HEK293T (cell line): ENCODE measurements around the gene NPHP3.
A peak's percentile ranks its signal among the peaks of the same experiment; 100 is the strongest.
"Not testable (repeated sequence)": the region's sequence is repeated elsewhere in the genome, so short reads cannot be mapped to it uniquely, and the experiment has no call there.

Experiments used
- CTCF ChIA-PET: fragments of 350-600 bp; formaldehyde crosslinking; extraction: SDS; loops from one replicate; lab custom pipeline; 2021; ENCODE audit warnings: antibody characterized with exemption, inconsistent platforms; lab: Yijun Ruan, JAX
- POLR2A ChIA-PET: fragments of 350-600 bp; formaldehyde crosslinking; extraction: SDS; loops from one replicate; lab custom pipeline; 2020; ENCODE audit warnings: antibody characterized with exemption, inconsistent platforms; lab: Yijun Ruan, JAX
- DNase-seq: peaks from one replicate; pipeline ENCODE4 v3.0.0; 2012; ENCODE audit warnings: mixed read lengths; ENCODE audit errors: extremely low spot score
- ARNT ChIP-seq: fragments of 450-650 bp; IDR thresholded peaks from 2 replicates; pipeline ENCODE4 v1.6.1; 2017; ENCODE audit warnings: mild to moderate bottlenecking
- BHLHE40 ChIP-seq: fragments of 450-650 bp; IDR thresholded peaks from 2 replicates; pipeline ENCODE4 v1.6.1; 2016; ENCODE audit warnings: mild to moderate bottlenecking, moderate library complexity, borderline replicate concordance
- CTBP1 ChIP-seq: fragments of 450-650 bp; IDR thresholded peaks from 2 replicates; pipeline ENCODE4 v1.6.1; 2016; ENCODE audit warnings: borderline replicate concordance
- ELF4 ChIP-seq: fragments of 450-650 bp; IDR thresholded peaks from 2 replicates; pipeline ENCODE4 v1.6.1; 2017; ENCODE audit warnings: antibody characterized with exemption
- FOXA1 ChIP-seq: fragments of 450-650 bp; IDR thresholded peaks from 2 replicates; pipeline ENCODE4 v1.6.1; 2016; ENCODE audit warnings: mild to moderate bottlenecking
- FOXK2 ChIP-seq: fragments of 450-650 bp; IDR thresholded peaks from 2 replicates; pipeline ENCODE4 v1.6.1; 2016; ENCODE audit warnings: mild to moderate bottlenecking
- FOXM1 ChIP-seq: fragments of 450-650 bp; IDR thresholded peaks from 2 replicates; pipeline ENCODE4 v1.6.1; 2017; ENCODE audit warnings: mild to moderate bottlenecking, borderline replicate concordance
- HDGF ChIP-seq: fragments of 450-650 bp; IDR thresholded peaks from 2 replicates; pipeline ENCODE4 v1.6.1; 2017; ENCODE audit warnings: antibody characterized with exemption, borderline replicate concordance
- L3MBTL2 ChIP-seq: fragments of 450-650 bp; conservative IDR thresholded peaks from 2 replicates; pipeline ENCODE4 v1.6.1; 2016; ENCODE audit warnings: mild to moderate bottlenecking
- LEF1 ChIP-seq: fragments of 450-650 bp; IDR thresholded peaks from 2 replicates; pipeline ENCODE4 v1.6.1; 2017; ENCODE audit warnings: mild to moderate bottlenecking, borderline replicate concordance
- NFRKB ChIP-seq: fragments of 450-650 bp; IDR thresholded peaks from 2 replicates; pipeline ENCODE4 v1.6.1; 2016; ENCODE audit warnings: mild to moderate bottlenecking, moderate library complexity
- SP1 ChIP-seq: fragments of 450-650 bp; IDR thresholded peaks from 2 replicates; pipeline ENCODE4 v1.6.1; 2017
- SUZ12 ChIP-seq: fragments of 450-650 bp; IDR thresholded peaks from 2 replicates; pipeline ENCODE4 v1.6.1; 2016; ENCODE audit warnings: mild to moderate bottlenecking
- TARDBP ChIP-seq: fragments of 450-650 bp; IDR thresholded peaks from 2 replicates; pipeline ENCODE4 v1.6.1; 2016
- ZNF384 ChIP-seq: fragments of 450-650 bp; IDR thresholded peaks from 2 replicates; pipeline ENCODE4 v1.6.1; 2016
- TF ChIP-seq, protein P1 (sequence below): fragments of 450-650 bp; IDR thresholded peaks from 2 replicates; pipeline ENCODE4 v1.6.1; 2016

NPHP3 gene, protein sequence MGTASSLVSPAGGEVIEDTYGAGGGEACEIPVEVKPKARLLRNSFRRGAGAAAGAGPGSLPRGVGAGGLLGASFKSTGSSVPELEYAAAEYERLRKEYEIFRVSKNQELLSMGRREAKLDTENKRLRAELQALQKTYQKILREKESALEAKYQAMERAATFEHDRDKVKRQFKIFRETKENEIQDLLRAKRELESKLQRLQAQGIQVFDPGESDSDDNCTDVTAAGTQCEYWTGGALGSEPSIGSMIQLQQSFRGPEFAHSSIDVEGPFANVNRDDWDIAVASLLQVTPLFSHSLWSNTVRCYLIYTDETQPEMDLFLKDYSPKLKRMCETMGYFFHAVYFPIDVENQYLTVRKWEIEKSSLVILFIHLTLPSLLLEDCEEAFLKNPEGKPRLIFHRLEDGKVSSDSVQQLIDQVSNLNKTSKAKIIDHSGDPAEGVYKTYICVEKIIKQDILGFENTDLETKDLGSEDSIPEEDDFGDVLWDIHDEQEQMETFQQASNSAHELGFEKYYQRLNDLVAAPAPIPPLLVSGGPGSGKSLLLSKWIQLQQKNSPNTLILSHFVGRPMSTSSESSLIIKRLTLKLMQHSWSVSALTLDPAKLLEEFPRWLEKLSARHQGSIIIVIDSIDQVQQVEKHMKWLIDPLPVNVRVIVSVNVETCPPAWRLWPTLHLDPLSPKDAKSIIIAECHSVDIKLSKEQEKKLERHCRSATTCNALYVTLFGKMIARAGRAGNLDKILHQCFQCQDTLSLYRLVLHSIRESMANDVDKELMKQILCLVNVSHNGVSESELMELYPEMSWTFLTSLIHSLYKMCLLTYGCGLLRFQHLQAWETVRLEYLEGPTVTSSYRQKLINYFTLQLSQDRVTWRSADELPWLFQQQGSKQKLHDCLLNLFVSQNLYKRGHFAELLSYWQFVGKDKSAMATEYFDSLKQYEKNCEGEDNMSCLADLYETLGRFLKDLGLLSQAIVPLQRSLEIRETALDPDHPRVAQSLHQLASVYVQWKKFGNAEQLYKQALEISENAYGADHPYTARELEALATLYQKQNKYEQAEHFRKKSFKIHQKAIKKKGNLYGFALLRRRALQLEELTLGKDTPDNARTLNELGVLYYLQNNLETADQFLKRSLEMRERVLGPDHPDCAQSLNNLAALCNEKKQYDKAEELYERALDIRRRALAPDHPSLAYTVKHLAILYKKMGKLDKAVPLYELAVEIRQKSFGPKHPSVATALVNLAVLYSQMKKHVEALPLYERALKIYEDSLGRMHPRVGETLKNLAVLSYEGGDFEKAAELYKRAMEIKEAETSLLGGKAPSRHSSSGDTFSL (N-terminal part only)

DNA sequence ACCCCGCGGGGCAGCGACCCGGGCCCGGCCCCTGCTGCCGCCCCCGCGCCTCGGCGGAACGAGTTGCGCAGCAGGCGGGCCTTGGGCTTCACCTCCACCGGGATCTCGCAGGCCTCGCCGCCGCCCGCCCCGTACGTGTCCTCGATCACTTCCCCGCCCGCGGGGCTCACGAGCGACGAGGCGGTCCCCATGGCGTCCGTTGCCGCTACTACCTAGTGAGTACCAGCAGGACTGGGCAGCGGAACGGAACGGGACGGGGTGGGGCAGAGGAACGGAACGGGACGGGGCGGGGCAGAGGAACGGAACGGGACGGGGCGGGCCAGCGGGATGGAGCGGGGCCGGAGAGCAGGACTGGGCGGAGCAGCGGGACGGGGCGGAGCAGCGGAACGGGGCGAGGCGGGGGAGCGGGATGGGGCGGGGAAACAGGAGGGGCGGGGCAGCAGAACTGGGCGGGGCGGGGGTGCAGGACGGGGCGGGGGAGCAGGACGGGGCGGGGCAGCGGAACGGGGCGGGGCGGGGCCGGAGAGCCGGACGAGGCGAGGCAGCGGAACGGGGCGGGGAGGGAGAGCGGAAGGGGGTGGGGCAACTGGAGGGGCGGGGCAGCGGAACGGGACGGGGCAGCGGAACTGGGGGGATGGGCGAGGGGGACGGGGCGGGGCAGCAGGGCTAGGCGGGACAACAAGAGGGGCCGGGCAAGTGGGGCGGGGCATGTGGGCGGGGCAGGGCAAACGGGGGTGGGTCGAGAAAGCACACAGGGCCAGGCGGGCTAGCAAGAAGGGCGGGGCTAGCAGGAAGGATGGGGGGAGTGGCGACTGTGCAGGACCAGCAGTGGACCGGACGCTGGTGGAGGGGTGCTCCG is at the start of gene NPHP3:
Gene NPHP3 (minus strand): TSS at position 245 of the 859 bp plus-strand sequence. CDS start 54 bp downstream, at position 191.
- ChIA-PET CTCF (interaction anchor here (0.7 kb wide), 1 partner anchor 259 kb away, joined by 3 read pairs; no protein-coding TSS in a partner anchor), POLR2A (interaction anchor here (0.7 kb wide), 1 partner anchor 691 kb away, joined by 3 read pairs; no protein-coding TSS in a partner anchor)
- DNase-seq: peak; percentile 96
- TF ChIP-seq L3MBTL2 (no peak), CTBP1 (no peak)

DNA sequence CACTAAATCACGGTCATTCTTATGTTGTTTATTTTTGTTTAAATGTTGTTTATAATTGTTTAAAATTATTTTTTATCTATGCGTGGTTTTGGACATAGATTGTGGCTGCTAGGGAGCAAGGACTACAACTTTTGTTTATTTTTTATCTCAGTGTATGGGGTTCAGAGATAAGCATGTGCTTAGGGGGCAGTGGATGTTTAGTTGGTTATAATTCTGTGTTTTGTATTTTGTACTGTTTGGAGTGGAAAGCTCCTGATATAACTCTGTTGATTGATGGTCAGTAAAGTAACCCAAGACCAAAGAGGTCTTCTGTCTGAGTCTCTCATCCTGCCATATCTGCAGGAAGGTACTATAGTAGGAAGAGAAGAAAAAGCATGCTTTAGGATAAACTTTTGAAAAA is 36.5 kb upstream of the NPHP3 start:
- TF ChIP-seq FOXA1: no peak
- no peak for TF ChIP-seq ZNF384
- TF ChIP-seq SUZ12: no peak
- TF ChIP-seq HDGF: no peak
- no peak for TF ChIP-seq FOXM1
- TF ChIP-seq ARNT: no peak
- no peak for TF ChIP-seq TARDBP
- no peak for TF ChIP-seq L3MBTL2
- no peak for TF ChIP-seq LEF1
- TF ChIP-seq BHLHE40: no peak
- TF ChIP-seq SP1: no peak
- no peak for TF ChIP-seq NFRKB
- TF ChIP-seq FOXK2: no peak
- TF ChIP-seq, protein P1, sequence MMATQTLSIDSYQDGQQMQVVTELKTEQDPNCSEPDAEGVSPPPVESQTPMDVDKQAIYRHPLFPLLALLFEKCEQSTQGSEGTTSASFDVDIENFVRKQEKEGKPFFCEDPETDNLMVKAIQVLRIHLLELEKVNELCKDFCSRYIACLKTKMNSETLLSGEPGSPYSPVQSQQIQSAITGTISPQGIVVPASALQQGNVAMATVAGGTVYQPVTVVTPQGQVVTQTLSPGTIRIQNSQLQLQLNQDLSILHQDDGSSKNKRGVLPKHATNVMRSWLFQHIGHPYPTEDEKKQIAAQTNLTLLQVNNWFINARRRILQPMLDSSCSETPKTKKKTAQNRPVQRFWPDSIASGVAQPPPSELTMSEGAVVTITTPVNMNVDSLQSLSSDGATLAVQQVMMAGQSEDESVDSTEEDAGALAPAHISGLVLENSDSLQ: no peak
- TF ChIP-seq CTBP1: no peak
- TF ChIP-seq ELF4: no peak
- ChIA-PET CTCF (interaction anchor here (0.6 to 0.7 kb wide), 2 partner anchors 264 to 488 kb away, joined by 3 read pairs; no protein-coding TSS in a partner anchor), POLR2A (no interaction called here)
- DNase-seq: no peak

DNA sequence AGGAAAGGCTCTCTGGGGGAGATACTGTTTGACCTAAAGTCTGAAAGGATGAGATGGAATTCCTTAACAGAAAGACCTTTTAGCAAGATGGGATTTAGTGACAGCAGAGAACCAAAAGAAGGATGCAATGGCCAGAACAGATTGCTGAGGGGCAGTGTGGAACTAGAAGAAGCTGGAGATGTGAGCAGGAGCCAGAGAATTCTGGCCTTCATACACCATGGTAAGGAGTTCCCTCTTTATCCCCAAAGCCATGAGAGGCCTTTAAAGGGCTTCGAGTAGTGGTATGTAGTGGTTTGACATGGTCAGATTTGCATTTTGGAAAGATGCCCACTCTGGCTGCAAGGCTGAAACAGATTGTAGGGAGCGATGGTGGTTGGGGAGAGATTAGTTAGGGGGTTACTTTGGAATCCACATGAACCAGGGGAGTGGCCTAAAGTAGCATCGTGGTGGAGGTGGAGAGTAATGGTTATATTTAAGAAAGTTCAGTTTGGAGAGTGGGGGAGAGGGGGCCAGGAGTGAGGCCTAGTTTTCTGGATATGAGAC is 34.0 kb upstream of the NPHP3 start:
- CTCF ChIA-PET: no interaction called here
- no peak for DNase-seq
- POLR2A ChIA-PET: no interaction called here
- no peak for TF ChIP-seq NFRKB
- TF ChIP-seq LEF1: no peak
- TF ChIP-seq TARDBP: no peak
- TF ChIP-seq SP1: no peak
- TF ChIP-seq ZNF384: no peak
- no peak for TF ChIP-seq SUZ12
- TF ChIP-seq FOXA1: no peak
- TF ChIP-seq L3MBTL2: no peak
- TF ChIP-seq ELF4: no peak
- TF ChIP-seq, protein P1: no peak
- no peak for TF ChIP-seq FOXK2
- TF ChIP-seq ARNT: no peak
- TF ChIP-seq HDGF: no peak
- TF ChIP-seq FOXM1: no peak
- no peak for TF ChIP-seq BHLHE40
- no peak for TF ChIP-seq CTBP1

DNA sequence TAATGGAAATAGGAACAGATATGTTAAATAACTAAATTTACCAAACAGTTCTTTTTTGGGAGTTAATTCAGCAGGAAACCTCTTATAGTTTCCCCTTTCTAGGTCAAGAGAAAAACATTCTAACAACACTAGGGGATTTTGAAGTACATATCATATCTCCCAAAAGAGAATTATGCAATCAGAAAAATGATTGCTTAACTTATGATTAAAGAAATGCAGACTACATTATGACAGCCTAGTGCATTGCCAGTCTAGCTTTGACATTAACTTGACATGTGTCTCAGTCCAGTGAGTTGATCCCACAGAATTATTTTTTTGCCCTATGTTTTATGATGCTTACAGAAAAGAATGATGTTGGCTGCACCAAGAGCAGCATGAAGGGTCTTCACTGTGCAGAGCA is 31.7 kb upstream of the NPHP3 start:
- DNase-seq: no peak
- POLR2A ChIA-PET: no interaction called here
- TF ChIP-seq, protein P1: no peak
- CTCF ChIA-PET: interaction anchor here (0.6 kb wide), 1 partner anchor 8 kb away, joined by 3 read pairs; no protein-coding TSS in a partner anchor

DNA sequence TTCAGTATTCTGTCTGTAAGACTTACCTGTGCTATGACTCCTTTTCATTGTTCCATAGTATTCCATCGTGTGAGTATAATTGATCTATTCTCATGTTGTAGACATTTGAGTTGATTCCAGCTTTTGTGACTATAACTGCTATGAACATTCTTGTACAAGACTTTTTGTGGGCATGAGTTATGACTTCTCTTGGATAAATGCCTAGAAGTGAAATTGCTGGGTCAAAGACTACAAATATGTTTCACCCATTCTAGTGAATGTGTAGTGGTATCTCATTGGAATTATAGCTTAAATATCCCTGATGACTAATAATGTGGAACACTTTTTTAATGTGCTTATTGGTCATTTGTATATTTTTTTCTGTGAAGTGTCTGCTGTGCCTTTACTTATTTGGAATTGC is 27.6 kb upstream of the NPHP3 start:
- DNase-seq: no peak
- ChIA-PET POLR2A (no interaction called here), CTCF (no interaction called here)
- TF ChIP-seq FOXA1 (no peak), L3MBTL2 (no peak), ELF4 (no peak), NFRKB (no peak), ARNT (no peak), SUZ12 (no peak), LEF1 (no peak)

DNA sequence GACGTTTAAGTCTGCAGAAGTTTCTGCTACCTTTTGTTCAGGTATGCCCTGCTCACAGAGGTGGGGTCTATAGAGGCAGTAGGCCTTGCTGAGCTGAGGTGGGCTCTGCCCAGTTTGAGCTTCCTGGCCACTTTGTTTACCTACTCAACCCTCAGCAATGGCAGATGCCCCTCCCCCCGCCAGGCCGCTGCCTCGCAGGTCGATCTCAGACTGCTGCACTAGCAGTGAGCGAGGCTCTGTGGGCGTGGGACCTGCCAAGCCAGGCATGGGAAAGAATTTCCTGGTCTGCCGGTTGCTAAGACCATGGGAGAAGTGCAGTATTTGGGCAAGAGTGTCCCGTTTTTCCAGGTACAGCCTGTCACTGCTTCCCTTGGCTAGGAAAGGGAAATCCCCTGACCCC is 24.5 kb upstream of the NPHP3 start:
- DNase-seq, POLR2A ChIA-PET: not testable (repeated sequence)
- CTCF ChIA-PET: interaction anchor here (0.6 kb wide), 1 partner anchor 20 kb away, joined by 6 read pairs; no protein-coding TSS in a partner anchor
